Fibroblast of the aortic adventitia (primary cell): ENCODE results near the gene NR1I2. TPM values are rescaled to one million over a fixed set of nuclear protein-coding genes. Genes with fewer than 3 reads are reported as not detected.

Source experiments
- DNase-seq: peaks from one replicate; pipeline ENCODE4 v3.0.0-alpha.2; 2010; ENCODE audit warnings: low read depth
- H3K4me3 ChIP-seq: 2 replicates; pipeline ENCODE4 v1.5.1; 2011; ENCODE audit warnings: low read depth, mild to moderate bottlenecking, control low read depth, low read length, moderate library complexity
- CTCF ChIP-seq: IDR thresholded peaks from 2 replicates; pipeline ENCODE4 v1.5.1; 2011; ENCODE audit warnings: mild to moderate bottlenecking, low read length, control low read depth, inconsistent platforms; ENCODE audit not compliant: insufficient read depth
- total RNA-seq: library from RNA; depleted of rRNA; stranded (reverse); fragments of >200 nt; gene quantifications from 2 replicates; pipeline ENCODE4 v1.2.3, GENCODE V29; 2012; ENCODE audit warnings: low replicate concordance

NR1I2 gene
- total RNA-seq, 1 donor: 0.27 TPM

- H3K4me3 ChIP-seq: no peak overlapping the region
- DNase-seq: no peak
- no peak for TF ChIP-seq CTCF
These were observed 8.5 kb downstream of the NR1I2 start for GRCh38 chr3:119790369-119790768.

- DNase-seq: no peak
- no peak overlapping the region for H3K4me3 ChIP-seq
- TF ChIP-seq CTCF: no peak
These were observed 10.4 kb downstream of the NR1I2 start for GRCh38 chr3:119792270-119792669.

GRCh38 chr3:119794401-119794800, 12.5 kb downstream of the NR1I2 start:
- no peak for DNase-seq
- TF ChIP-seq CTCF: no peak
- no peak overlapping the region for H3K4me3 ChIP-seq

GRCh38 chr3:119794971-119795612, 13.2 kb downstream of the NR1I2 start:
- H3K4me3 ChIP-seq: no peak overlapping the region
- TF ChIP-seq CTCF: no peak
- DNase-seq: peak; percentile 22

- no peak for TF ChIP-seq CTCF
These were observed 13.9 kb downstream of the NR1I2 start for GRCh38 chr3:119795849-119796248.

GRCh38 chr3:119796368-119796767, 14.5 kb downstream of the NR1I2 start:
- DNase-seq: no peak
- TF ChIP-seq CTCF: no peak
- no peak overlapping the region for H3K4me3 ChIP-seq

More at GRCh38 chr3:119795849-119796248, 13.9 kb downstream of the NR1I2 start:
- no peak overlapping the region for H3K4me3 ChIP-seq
- DNase-seq: no peak

GRCh38 chr3:119796785-119797184, 14.9 kb downstream of the NR1I2 start:
- no peak overlapping the region for H3K4me3 ChIP-seq
- no peak for DNase-seq
- no peak for TF ChIP-seq CTCF
